ENCODE measurements around the gene IGFBP4. TPM values are rescaled to one million over a fixed set of nuclear protein-coding genes. Genes with fewer than 3 reads are reported as not detected.

The IGFBP4 gene
- total RNA-seq, 4 donors from 2014 or later: 675 to 1,301 (median 748) TPM

DNA sequence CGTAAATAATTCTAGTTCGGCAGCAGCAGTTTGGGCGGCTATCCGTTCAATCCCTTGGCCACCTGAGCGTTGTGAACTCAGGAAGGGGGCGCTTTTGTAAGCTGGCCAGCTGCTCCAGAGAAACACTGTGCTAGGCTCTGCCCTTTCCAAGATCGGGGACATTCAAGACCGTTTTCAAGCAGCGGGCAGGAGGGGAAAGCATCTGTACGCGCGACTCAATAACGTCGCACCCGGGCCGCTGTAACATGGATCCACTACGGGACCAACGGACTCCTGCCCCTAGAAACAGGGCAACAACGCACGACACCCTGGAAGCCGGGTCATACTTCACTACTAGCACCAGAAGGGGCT is 26.0 kb upstream of the IGFBP4 start:
- Histone ChIP-seq H3K36me3 (no peaks in the 10 kb centered on the region), H3K4me3 (peak overlapping the region; percentile 36 to 73 (median 59)), H3K9me3 (no peaks in the 10 kb centered on the region), H3K27ac (no peak overlapping the region), H3K27me3 (peaks cover 0 to 10% of the 10 kb centered on the region in 2 donors), H3K4me1 (peaks cover 0 to 14% (median 8%) of the 10 kb centered on the region in 4 donors)
- TF ChIP-seq, protein P1, sequence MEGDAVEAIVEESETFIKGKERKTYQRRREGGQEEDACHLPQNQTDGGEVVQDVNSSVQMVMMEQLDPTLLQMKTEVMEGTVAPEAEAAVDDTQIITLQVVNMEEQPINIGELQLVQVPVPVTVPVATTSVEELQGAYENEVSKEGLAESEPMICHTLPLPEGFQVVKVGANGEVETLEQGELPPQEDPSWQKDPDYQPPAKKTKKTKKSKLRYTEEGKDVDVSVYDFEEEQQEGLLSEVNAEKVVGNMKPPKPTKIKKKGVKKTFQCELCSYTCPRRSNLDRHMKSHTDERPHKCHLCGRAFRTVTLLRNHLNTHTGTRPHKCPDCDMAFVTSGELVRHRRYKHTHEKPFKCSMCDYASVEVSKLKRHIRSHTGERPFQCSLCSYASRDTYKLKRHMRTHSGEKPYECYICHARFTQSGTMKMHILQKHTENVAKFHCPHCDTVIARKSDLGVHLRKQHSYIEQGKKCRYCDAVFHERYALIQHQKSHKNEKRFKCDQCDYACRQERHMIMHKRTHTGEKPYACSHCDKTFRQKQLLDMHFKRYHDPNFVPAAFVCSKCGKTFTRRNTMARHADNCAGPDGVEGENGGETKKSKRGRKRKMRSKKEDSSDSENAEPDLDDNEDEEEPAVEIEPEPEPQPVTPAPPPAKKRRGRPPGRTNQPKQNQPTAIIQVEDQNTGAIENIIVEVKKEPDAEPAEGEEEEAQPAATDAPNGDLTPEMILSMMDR (IDR thresholded peaks at IDR 0.05): no peak
- TF ChIP-seq EP300 (IDR thresholded peaks at IDR 0.05) (no peak), POLR2A (IDR thresholded peaks at IDR 0.05) (no peak)
- 0 to 1% methylated on average over 18 of the region's 21 CpGs for WGBS, 2 donors
- DNase-seq (ENCODE audit: low spot score in 2 of 2): no peak

DNA sequence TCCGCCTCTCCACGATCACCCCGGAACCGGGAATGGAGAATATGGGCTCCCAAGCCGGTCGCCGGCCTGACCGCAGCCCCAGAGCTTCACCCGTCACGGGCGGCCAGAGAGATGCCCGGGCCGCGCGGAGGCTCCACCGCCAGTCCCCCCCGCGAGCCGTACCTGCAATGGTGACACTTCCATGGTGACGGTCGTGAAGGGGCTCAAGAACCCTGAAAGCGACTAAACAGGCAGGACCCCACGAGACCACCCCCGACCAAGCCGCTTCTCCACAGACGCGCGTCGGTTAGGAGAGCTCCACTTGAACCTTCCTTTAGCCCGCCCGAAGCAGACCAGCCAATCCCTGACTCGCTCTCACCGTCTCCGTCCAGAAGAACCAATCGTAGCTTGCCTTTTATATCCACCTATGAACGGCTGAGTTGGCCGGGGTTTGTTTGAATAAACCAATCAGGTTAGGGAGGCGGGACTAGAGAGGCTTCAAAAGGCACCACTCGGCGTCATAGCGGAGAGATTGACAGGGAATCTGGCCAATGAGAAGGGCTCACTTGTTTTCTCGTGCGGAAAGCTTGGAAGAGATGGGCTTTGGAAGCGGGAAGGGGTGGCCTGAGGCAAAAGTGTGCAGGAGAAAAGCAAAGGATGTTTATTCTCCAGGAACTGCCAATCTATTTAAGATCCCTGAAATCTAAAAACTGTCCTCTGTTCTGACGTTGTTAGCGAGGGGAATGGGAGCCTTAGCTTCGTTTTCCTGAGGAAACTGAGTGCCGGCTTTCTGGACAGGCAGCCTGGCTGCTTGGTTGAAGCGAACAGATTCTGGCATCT is 25.4 kb upstream of the IGFBP4 start, which contains the start of gene TOP2A:
Gene TOP2A (minus strand): TSS at position 288 of the 819 bp plus-strand sequence. CDS start 105 bp downstream, at position 183.
- no peaks in the 10 kb centered on the region for H3K9me3 ChIP-seq
- H3K27ac ChIP-seq: peak within 1 kb of the TSS in 3 of 4 donors; percentile 57 to 84 (median 73)
- H3K36me3 ChIP-seq: no peaks in the 10 kb centered on the region
- H3K27me3 ChIP-seq: peaks cover 0 to 10% of the 10 kb centered on the region in 2 donors
- H3K4me3 ChIP-seq: peak within 1 kb of the TSS; percentile 36 to 73 (median 59)
- TF ChIP-seq, protein P1 (IDR thresholded peaks at IDR 0.05): peak in 2 of 5 experiments; percentile 14 to 77
- TF ChIP-seq EP300 (IDR thresholded peaks at IDR 0.05) (peak in 1 of 2 donors; percentile 49), POLR2A (IDR thresholded peaks at IDR 0.05) (no peak)
- DNase-seq (ENCODE audit: low spot score in 2 of 2): peak; percentile 98 to 100
- WGBS, 2 donors: 0 to 1% methylated on average over 23 to 40 of the region's 49 CpGs
- H3K4me1 ChIP-seq: peaks cover 0 to 14% (median 8%) of the 10 kb centered on the region in 4 donors

DNA sequence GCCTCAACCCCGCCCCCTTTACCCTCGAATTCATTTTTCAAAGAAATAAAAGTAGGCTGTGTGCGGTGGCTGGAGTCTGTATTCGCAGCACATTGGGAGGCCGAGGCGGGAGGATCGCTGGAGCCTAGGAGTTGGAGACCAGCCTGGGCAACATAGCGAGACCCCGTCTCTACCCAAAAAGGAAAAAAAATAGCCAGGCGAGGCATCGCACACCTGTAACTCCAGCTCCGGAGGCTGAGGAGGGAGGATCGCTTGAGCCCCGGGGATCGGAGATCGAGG is 24.9 kb upstream of the IGFBP4 start:
- Histone ChIP-seq H3K36me3 (no peaks in the 10 kb centered on the region), H3K4me3 (peak overlapping the region; percentile 36 to 73 (median 59)), H3K4me1 (peaks cover 0 to 14% (median 8%) of the 10 kb centered on the region in 4 donors), H3K27ac (peak overlapping the region in 3 of 4 donors; percentile 57 to 84 (median 73)), H3K9me3 (no peaks in the 10 kb centered on the region), H3K27me3 (peaks cover 0 to 10% of the 10 kb centered on the region in 2 donors)
- TF ChIP-seq, protein P1 (IDR thresholded peaks at IDR 0.05): no peak
- TF ChIP-seq EP300 (IDR thresholded peaks at IDR 0.05) (no peak), POLR2A (IDR thresholded peaks at IDR 0.05) (no peak)
- DNase-seq (ENCODE audit: low spot score in 2 of 2): no peak
- 59 to 65% methylated on average over 16 of the region's 16 CpGs for WGBS, 2 donors

DNA sequence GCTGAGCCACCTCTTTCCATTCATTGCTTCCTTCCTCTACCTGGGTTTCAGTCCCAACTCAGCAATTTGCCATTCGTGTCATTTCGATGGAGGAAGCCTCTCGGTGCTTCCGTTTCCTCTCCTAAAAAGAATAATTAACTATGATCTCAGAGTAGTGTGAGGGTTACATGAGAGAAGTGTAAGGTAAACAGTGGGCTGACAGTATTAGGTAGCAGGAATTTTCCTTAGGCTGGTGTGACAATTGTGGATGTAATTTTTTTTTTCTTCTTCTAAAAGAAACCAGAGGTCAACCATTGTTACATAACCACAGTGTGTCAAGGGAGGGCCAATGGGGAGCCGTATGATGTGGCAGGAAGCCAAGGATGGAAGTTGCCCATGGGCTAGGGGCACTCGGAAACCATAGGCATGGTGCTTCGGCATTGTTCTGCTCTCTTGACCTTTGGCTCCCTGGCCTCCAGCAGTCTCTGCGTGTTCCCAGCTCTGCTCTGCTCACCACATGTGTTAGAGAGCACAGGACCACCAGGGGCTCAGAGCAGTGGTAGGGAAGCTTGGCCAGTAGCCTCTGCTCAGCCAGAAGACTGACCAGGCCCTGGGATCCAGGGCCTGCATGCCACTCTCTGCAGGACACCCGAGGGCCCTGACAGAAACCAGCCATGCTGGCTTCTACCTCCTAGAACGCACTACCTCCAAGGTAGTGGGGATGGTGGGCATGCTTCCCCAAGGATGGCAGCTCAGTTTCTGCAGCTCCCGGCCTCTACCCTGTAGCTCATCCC is 23.5 kb upstream of the IGFBP4 start:
- WGBS, 2 donors: 49 to 58% methylated on average over 10 to 11 of the region's 11 CpGs
- Histone ChIP-seq H3K27me3 (peaks cover 0 to 10% of the 10 kb centered on the region in 2 donors), H3K4me1 (peaks cover 0 to 14% (median 8%) of the 10 kb centered on the region in 4 donors), H3K9me3 (no peaks in the 10 kb centered on the region), H3K4me3 (no peak overlapping the region), H3K36me3 (no peaks in the 10 kb centered on the region), H3K27ac (no peak overlapping the region)
- no peak for DNase-seq (ENCODE audit: low spot score in 2 of 2)
- TF ChIP-seq EP300 (IDR thresholded peaks at IDR 0.05) (no peak), POLR2A (IDR thresholded peaks at IDR 0.05) (no peak)
- TF ChIP-seq, protein P1 (IDR thresholded peaks at IDR 0.05): no peak

Data from tibial nerve (tissue), 4 donors.